Liver (tissue), 9 donors: Measurements from ENCODE around the gene MCTP1. TPM values are rescaled to one million over a fixed set of nuclear protein-coding genes. Genes with fewer than 3 reads are reported as not detected.

Experiments
- DNase-seq: peaks from one replicate; pipeline ENCODE4 v3.0.0-alpha.2; 2017; ENCODE audit warnings: low spot score
- H3K27ac ChIP-seq, 2 donors: one replicate each; pipeline ENCODE4 v1.7.0; 2013; ENCODE audit warnings: inconsistent platforms in 2 of 2, low read length in 2 of 2, control low read depth in 1 of 2, low read depth in 1 of 2, mild to moderate bottlenecking in 1 of 2
- H3K27me3 ChIP-seq, 4 donors: one replicate each; pipeline versions ENCODE4 v1.6.1 to v1.7.0; 2013; ENCODE audit warnings: low read length in 3 of 4, inconsistent platforms in 1 of 4, mild to moderate bottlenecking in 1 of 4, moderate library complexity in 1 of 4; ENCODE audit not compliant: control insufficient read depth in 4 of 4, insufficient read depth in 4 of 4
- H3K36me3 ChIP-seq, 4 donors: one replicate each; pipeline versions ENCODE4 v1.6.1 to v1.7.0; 2013; ENCODE audit warnings: low read length in 3 of 4, mild to moderate bottlenecking in 3 of 4, low read depth in 1 of 4, moderate library complexity in 1 of 4; ENCODE audit not compliant: control insufficient read depth in 4 of 4, insufficient read depth in 3 of 4
- H3K4me1 ChIP-seq, 4 donors: one replicate each; pipeline versions ENCODE4 v1.6.1 to v1.7.0; 2013; ENCODE audit warnings: low read length in 3 of 4, mild to moderate bottlenecking in 3 of 4, moderate library complexity in 1 of 4; ENCODE audit not compliant: control insufficient read depth in 4 of 4, insufficient read depth in 4 of 4
- H3K4me3 ChIP-seq, 3 donors: one replicate each; pipeline versions ENCODE4 v1.6.1 to v1.7.0; 2013; ENCODE audit warnings: low read length in 3 of 3, control low read depth in 1 of 3, low read depth in 1 of 3, mild to moderate bottlenecking in 1 of 3
- H3K9ac ChIP-seq, 2 donors: one replicate each; pipeline ENCODE4 v1.7.0; 2013; ENCODE audit warnings: low read length in 2 of 2, mild to moderate bottlenecking in 2 of 2, moderate library complexity in 2 of 2, control low read depth in 1 of 2, low read depth in 1 of 2
- H3K9me3 ChIP-seq, 4 donors: one replicate each; pipeline versions ENCODE4 v1.6.1 to v1.7.0; 2013; ENCODE audit warnings: low read length in 3 of 4; ENCODE audit not compliant: control insufficient read depth in 4 of 4
- EGR1 ChIP-seq, 2 donors: IDR thresholded peaks; 2 replicates each; pipeline ENCODE4 v1.6.1; 2016 to 2018; ENCODE audit warnings: antibody characterized with exemption in 2 of 2, low read depth in 2 of 2
- FOXA1 ChIP-seq: IDR thresholded peaks from 2 replicates; pipeline ENCODE4 v1.6.1; 2016; ENCODE audit warnings: antibody characterized with exemption
- FOXA2 ChIP-seq: IDR thresholded peaks from 2 replicates; pipeline ENCODE4 v1.6.1; 2016; ENCODE audit warnings: antibody characterized with exemption
- GABPA ChIP-seq, 2 donors: IDR thresholded peaks in 1 of 2; conservative IDR thresholded peaks in 1 of 2; 2 replicates each; pipeline ENCODE4 v1.6.1; 2016; ENCODE audit warnings: antibody characterized with exemption in 2 of 2, mild to moderate bottlenecking in 1 of 2, moderate library complexity in 1 of 2
- HNF4A ChIP-seq, 2 donors: conservative IDR thresholded peaks; 2 replicates each; pipeline ENCODE4 v1.6.1; 2016; ENCODE audit warnings: antibody characterized with exemption in 2 of 2, mild to moderate bottlenecking in 2 of 2
- JUND ChIP-seq, 2 donors: IDR thresholded peaks; 2 replicates each; pipeline ENCODE4 v1.6.1; 2016; ENCODE audit warnings: antibody characterized with exemption in 2 of 2
- MAX ChIP-seq: IDR thresholded peaks from 2 replicates; pipeline ENCODE4 v1.6.1; 2016; ENCODE audit warnings: antibody characterized with exemption
- NR2F2 ChIP-seq: IDR thresholded peaks from 2 replicates; pipeline ENCODE4 v1.6.1; 2016; ENCODE audit warnings: antibody characterized with exemption
- RAD21 ChIP-seq, 2 donors: IDR thresholded peaks; 2 replicates each; pipeline ENCODE4 v1.6.1; 2016; ENCODE audit warnings: antibody characterized with exemption in 2 of 2, mild to moderate bottlenecking in 2 of 2
- REST ChIP-seq: IDR thresholded peaks from 2 replicates; pipeline ENCODE4 v1.6.1; 2016; ENCODE audit warnings: antibody characterized with exemption, mild to moderate bottlenecking
- RXRA ChIP-seq, 2 donors: IDR thresholded peaks; 2 replicates each; pipeline ENCODE4 v1.6.1; 2017 to 2018; ENCODE audit warnings: antibody characterized with exemption in 2 of 2, mild to moderate bottlenecking in 1 of 2
- SP1 ChIP-seq: IDR thresholded peaks from 2 replicates; pipeline ENCODE4 v1.6.1; 2018; ENCODE audit warnings: antibody characterized with exemption, mild to moderate bottlenecking
- TAF1 ChIP-seq: conservative IDR thresholded peaks from 2 replicates; pipeline ENCODE4 v1.6.1; 2016; ENCODE audit warnings: antibody characterized with exemption, mild to moderate bottlenecking
- YY1 ChIP-seq: IDR thresholded peaks from 2 replicates; pipeline ENCODE4 v1.6.1; 2016; ENCODE audit warnings: antibody characterized with exemption, mild to moderate bottlenecking
- WGBS: extraction: QIAGEN DNeasy Blood & Tissue Kit; methylation state at CpG from one replicate; pipeline ENCODE4 v1.1.7; 2013; 5-methylcytosine and 5-hydroxymethylcytosine counted together
- polyA plus RNA-seq, 2 donors: library from polyadenylated mRNA; stranded (reverse) in 1 of 2; unstranded in 1 of 2; fragments of 200-250 nt in 1 of 2; fragments of >200 nt in 1 of 2; fragmentation: Nextera tagmentation in 1 of 2; extraction: Ambion mirVana in 1 of 2; gene quantifications; one replicate each; pipeline versions ENCODE4 v1.2.1 to v1.2.3, GENCODE V29; 2013 to 2015
- total RNA-seq, 2 donors: library from RNA; depleted of rRNA; stranded (reverse); fragments of >200 nt; gene quantifications; one replicate each; pipeline ENCODE4 v1.2.3, GENCODE V29; 2014
- TF ChIP-seq, protein P1 (sequence below): IDR thresholded peaks from 2 replicates; pipeline ENCODE4 v1.6.1; 2016; ENCODE audit warnings: antibody characterized with exemption
- TF ChIP-seq, protein P2 (sequence below): fragments of 150-350 bp; IDR thresholded peaks from 2 replicates; pipeline ENCODE4 v1.5.1; 2017; ENCODE audit warnings: improper control_type of control experiment, low read depth, low read length; ENCODE audit not compliant: missing input control
- donor health status: healthy.
- donor health status: healthy.
- donor health status: healthy.
- donor health status: healthy.
- donor health status: healthy.

Gene MCTP1
- total and polyA plus RNA-seq, 4 donors, result 0.67 to 7.6 (median 4.3) TPM

DNA sequence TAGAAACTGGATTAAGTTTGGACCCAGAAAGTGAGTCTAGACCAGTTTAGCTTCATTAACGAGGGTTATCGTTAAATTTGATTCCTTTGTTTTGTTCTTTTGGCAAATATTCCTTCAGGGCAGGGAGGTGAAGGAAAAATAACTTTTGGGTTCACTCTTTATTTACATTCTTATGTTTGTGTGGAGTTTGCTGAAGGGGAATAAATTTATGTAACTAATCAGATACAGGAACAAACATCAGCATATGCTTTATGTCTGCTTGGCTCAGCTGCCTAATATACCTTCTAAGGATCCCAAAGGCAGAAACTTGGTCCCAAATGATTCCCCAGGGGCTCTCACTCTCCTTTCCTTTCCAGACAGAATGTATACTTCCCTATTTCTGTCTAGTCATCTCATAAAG, 132.4 kb downstream of the MCTP1 start:
- Histone ChIP-seq H3K9me3 (no peaks in the 10 kb centered on the region), H3K4me1 (no peaks in the 10 kb centered on the region), H3K9ac (no peak overlapping the region), H3K27ac (no peak overlapping the region), H3K27me3 (peaks cover 0 to 3% (median 0%) of the 10 kb centered on the region in 4 donors), H3K4me3 (no peak overlapping the region), H3K36me3 (no peaks in the 10 kb centered on the region)
- no peak for DNase-seq
- TF ChIP-seq JUND (IDR thresholded peaks at IDR 0.05) (no peak), EGR1 (IDR thresholded peaks at IDR 0.05; ENCODE audit: low read depth in 2 of 2) (no peak), FOXA2 (no peak), YY1 (no peak), GABPA (IDR thresholded peaks at IDR 0.05 in 1 of 2, conservative IDR thresholded peaks at IDR 0.05 in 1 of 2) (no peak), RAD21 (IDR thresholded peaks at IDR 0.05) (no peak), TAF1 (no peak), FOXA1 (no peak), MAX (no peak), SP1 (no peak), NR2F2 (no peak), RXRA (IDR thresholded peaks at IDR 0.05) (no peak)
- TF ChIP-seq, protein P1, sequence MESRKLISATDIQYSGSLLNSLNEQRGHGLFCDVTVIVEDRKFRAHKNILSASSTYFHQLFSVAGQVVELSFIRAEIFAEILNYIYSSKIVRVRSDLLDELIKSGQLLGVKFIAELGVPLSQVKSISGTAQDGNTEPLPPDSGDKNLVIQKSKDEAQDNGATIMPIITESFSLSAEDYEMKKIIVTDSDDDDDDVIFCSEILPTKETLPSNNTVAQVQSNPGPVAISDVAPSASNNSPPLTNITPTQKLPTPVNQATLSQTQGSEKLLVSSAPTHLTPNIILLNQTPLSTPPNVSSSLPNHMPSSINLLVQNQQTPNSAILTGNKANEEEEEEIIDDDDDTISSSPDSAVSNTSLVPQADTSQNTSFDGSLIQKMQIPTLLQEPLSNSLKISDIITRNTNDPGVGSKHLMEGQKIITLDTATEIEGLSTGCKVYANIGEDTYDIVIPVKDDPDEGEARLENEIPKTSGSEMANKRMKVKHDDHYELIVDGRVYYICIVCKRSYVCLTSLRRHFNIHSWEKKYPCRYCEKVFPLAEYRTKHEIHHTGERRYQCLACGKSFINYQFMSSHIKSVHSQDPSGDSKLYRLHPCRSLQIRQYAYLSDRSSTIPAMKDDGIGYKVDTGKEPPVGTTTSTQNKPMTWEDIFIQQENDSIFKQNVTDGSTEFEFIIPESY, result no peak
- TF ChIP-seq, protein P2, sequence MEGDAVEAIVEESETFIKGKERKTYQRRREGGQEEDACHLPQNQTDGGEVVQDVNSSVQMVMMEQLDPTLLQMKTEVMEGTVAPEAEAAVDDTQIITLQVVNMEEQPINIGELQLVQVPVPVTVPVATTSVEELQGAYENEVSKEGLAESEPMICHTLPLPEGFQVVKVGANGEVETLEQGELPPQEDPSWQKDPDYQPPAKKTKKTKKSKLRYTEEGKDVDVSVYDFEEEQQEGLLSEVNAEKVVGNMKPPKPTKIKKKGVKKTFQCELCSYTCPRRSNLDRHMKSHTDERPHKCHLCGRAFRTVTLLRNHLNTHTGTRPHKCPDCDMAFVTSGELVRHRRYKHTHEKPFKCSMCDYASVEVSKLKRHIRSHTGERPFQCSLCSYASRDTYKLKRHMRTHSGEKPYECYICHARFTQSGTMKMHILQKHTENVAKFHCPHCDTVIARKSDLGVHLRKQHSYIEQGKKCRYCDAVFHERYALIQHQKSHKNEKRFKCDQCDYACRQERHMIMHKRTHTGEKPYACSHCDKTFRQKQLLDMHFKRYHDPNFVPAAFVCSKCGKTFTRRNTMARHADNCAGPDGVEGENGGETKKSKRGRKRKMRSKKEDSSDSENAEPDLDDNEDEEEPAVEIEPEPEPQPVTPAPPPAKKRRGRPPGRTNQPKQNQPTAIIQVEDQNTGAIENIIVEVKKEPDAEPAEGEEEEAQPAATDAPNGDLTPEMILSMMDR, result no peak
- WGBS, result 64% methylated on average over 2 of the region's 2 CpGs

DNA sequence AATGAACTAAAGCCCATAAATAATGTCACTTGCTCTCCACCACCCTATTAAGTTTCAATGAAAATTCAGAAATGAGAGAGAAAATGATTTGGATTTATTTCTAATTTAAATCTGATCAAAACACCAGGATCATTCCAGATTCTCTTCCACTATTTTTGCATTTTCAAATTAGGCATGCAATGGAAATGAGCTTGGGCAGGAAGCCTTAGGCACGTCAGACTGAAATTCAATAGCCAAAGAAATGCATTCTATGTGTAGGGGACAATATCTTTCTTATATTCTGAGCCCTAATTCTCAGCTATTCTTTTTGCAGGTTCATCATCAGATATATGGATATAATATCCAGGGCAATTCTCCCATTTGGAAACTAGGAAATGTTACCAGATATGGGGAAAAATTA, 132.8 kb downstream of the MCTP1 start:
- DNase-seq, result no peak

More for the DNA sequence above, 132.8 kb downstream of the MCTP1 start:
- Histone ChIP-seq H3K36me3 (no peaks in the 10 kb centered on the region), H3K9ac (no peak overlapping the region), H3K4me1 (no peaks in the 10 kb centered on the region), H3K27ac (no peak overlapping the region), H3K4me3 (no peak overlapping the region), H3K9me3 (no peaks in the 10 kb centered on the region), H3K27me3 (peaks cover 0 to 3% (median 0%) of the 10 kb centered on the region in 4 donors)
- TF ChIP-seq RXRA (IDR thresholded peaks at IDR 0.05), result no peak
- no peak for TF ChIP-seq REST
- TF ChIP-seq FOXA2, result no peak
- TF ChIP-seq, protein P2, result no peak
- no peak for TF ChIP-seq HNF4A (conservative IDR thresholded peaks at IDR 0.05)
- TF ChIP-seq SP1, result no peak
- no peak for TF ChIP-seq FOXA1
- no peak for TF ChIP-seq EGR1 (IDR thresholded peaks at IDR 0.05; ENCODE audit: low read depth in 2 of 2)
- TF ChIP-seq, protein P1, result no peak
- TF ChIP-seq NR2F2, result no peak
- WGBS, result 55% methylated on average over 1 of the region's 1 CpG
